Common myeloid progenitor, CD34-positive (primary cell): Measurements from ENCODE around the gene OSBP2.

Source experiments
- CTCF ChIA-PET: fragments of 350-600 bp; sonication (Branson Sonifier 250); formaldehyde crosslinking; loops from one replicate; lab custom pipeline; 2021; ENCODE audit warnings: antibody characterized with exemption; lab: Charles Lee
- POLR2A ChIA-PET: fragments of 350-600 bp; sonication (Branson Sonifier 250); formaldehyde crosslinking; loops from one replicate; lab custom pipeline; 2021; ENCODE audit warnings: antibody characterized with exemption; lab: Charles Lee
- DNase-seq, 3 donors: peaks; one replicate each; pipeline versions ENCODE4 v3.0.0 to v3.0.0-alpha.2; 2013
- H3K27ac ChIP-seq, 2 experiments: 1 replicate in 1 of 2; 2 replicates in 1 of 2; pipeline ENCODE4 v1.7.0; 2013; ENCODE audit warnings: inconsistent platforms in 2 of 2, low read length in 2 of 2, mild to moderate bottlenecking in 2 of 2, low read depth in 1 of 2, moderate library complexity in 1 of 2; ENCODE audit not compliant: severe bottlenecking in 2 of 2, insufficient read depth in 1 of 2, poor library complexity in 1 of 2
- H3K27me3 ChIP-seq, 5 experiments: replicated peaks in 2 of 5; 1 replicate in 3 of 5; 2 replicates in 2 of 5; pipeline versions ENCODE4 v1.6.1 to v1.7.0; 2013; ENCODE audit warnings: low read length in 4 of 5, mild to moderate bottlenecking in 2 of 5, moderate library complexity in 2 of 5, inconsistent platforms in 1 of 5; ENCODE audit not compliant: insufficient read depth in 5 of 5, control insufficient read depth in 4 of 5
- H3K36me3 ChIP-seq, 4 experiments: 1 replicate in 2 of 4; 2 replicates in 2 of 4; pipeline versions ENCODE4 v1.6.1 to v1.7.0; 2013; ENCODE audit warnings: low read length in 3 of 4, control low read depth in 1 of 4, mild to moderate bottlenecking in 1 of 4; ENCODE audit not compliant: control insufficient read depth in 4 of 4, insufficient read depth in 4 of 4
- H3K4me1 ChIP-seq, 4 experiments: 1 replicate in 3 of 4; 2 replicates in 1 of 4; pipeline versions ENCODE4 v1.6.1 to v1.7.1; 2013; ENCODE audit warnings: low read length in 3 of 4, mild to moderate bottlenecking in 3 of 4, control low read depth in 1 of 4, inconsistent platforms in 1 of 4, moderate library complexity in 1 of 4; ENCODE audit not compliant: control insufficient read depth in 4 of 4, insufficient read depth in 4 of 4; ENCODE audit errors: control extremely low read depth in 1 of 4
- H3K4me3 ChIP-seq, 7 experiments: 1 replicate in 4 of 7; 2 replicates in 3 of 7; pipeline versions ENCODE4 v1.5.1 to v1.7.0; 2013; ENCODE audit warnings: mild to moderate bottlenecking in 7 of 7, low read length in 6 of 7, moderate library complexity in 6 of 7, inconsistent platforms in 2 of 7, low read depth in 2 of 7, control low read depth in 1 of 7; ENCODE audit not compliant: insufficient read depth in 4 of 7, control insufficient read depth in 1 of 7; ENCODE audit errors: extremely low read depth in 1 of 7
- H3K9me3 ChIP-seq, 5 experiments: 1 replicate in 4 of 5; 2 replicates in 1 of 5; pipeline versions ENCODE4 v1.6.1 to v1.7.1; 2013; ENCODE audit warnings: low read length in 4 of 5, mild to moderate bottlenecking in 2 of 5, inconsistent platforms in 1 of 5, low read depth in 1 of 5, moderate library complexity in 1 of 5; ENCODE audit not compliant: control insufficient read depth in 4 of 5, insufficient read depth in 2 of 5; ENCODE audit errors: control extremely low read depth in 1 of 5
- WGBS: methylation state at CpG from one replicate; pipeline ENCODE4 v1.1.5; 2013; ENCODE audit not compliant: insufficient coverage; 5-methylcytosine and 5-hydroxymethylcytosine counted together

Gene OSBP2

DNA sequence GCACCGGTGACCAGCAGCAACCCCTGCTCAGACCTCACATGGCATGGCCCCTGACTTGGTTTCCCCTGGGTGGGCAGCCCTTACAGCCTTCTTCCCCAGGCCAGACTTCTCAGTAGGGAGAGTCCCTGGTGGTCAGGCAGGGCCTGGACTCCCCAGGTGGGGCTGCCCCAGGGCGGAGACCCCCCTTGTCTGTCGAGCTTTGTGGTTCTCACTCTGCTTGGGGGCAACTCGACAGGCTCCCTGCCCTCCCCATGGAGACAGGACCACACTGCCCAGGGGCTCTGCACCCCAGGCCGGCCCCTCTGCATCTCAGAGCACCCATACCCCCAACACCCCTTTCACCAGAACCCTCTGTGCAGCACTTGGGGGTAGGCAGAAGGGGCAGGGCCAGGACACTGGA is 186.2 kb downstream of the OSBP2 start:
- Histone ChIP-seq H3K27ac (no peak overlapping the region), H3K9me3 (no peaks in the 10 kb centered on the region), H3K4me3 (no peak overlapping the region), H3K4me1 (peaks cover 0 to 4% (median 0%) of the 10 kb centered on the region in 4 experiments), H3K27me3 (no peaks in the 10 kb centered on the region), H3K36me3 (no peaks in the 10 kb centered on the region)
- 96% methylated on average over 2 of the region's 5 CpGs for WGBS
- no peak for DNase-seq
- ChIA-PET CTCF (interaction anchor here (1.6 kb wide), 1 partner anchor 21 kb away, joined by 4 read pairs; no protein-coding TSS in a partner anchor), POLR2A (no interaction called here)

DNA sequence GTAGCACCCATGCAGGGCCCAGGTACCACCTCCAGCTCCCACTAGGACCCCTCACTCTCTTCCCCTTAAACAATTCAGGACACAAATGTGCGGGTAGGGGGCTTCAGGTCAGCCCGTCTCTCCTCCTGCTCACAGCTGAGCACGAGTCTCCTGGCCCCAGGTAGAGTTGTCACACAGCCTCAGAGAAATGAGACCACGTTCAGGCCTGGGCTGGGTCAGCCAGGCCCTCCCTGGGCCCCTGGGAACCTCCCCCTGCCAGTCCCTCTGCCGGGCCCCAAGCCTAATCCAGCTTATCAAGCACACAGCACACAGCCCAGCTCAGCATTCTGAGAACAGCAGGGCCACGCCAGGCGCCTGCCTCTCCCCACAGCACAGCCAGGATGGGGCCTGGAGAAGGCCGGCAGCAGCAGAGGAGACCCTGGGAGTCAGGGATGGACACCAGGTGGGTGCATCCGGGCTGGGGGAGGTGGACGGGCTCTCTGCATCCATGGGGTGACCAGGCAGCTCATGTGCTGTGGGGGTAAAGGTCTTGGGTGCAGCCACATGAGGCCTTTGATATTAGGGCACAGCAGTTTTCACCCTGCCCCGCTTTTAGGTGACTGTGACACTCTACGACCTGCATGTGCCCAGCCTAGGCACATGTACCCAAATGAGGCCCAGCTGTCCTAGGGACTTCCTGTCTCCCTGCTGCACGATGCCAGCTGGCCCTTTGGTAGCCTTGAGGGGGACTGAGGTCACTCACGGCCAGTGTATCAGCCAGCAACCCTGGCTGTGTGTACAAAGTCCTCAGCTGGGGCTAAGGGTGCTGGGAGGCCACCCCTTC is 186.9 kb downstream of the OSBP2 start:
- CTCF ChIA-PET, result interaction anchor here (0.5 to 1.6 kb wide), 2 partner anchors 22 to 38 kb away, joined by 3 to 4 read pairs; no protein-coding TSS in a partner anchor
- Histone ChIP-seq H3K36me3 (no peaks in the 10 kb centered on the region), H3K27ac (peak overlapping the region in 1 of 2 experiments; percentile 54), H3K27me3 (no peaks in the 10 kb centered on the region), H3K4me1 (peaks cover 0 to 4% (median 0%) of the 10 kb centered on the region in 4 experiments), H3K9me3 (no peaks in the 10 kb centered on the region), H3K4me3 (peak overlapping the region in 1 of 7 experiments; percentile 2)
- 93% methylated on average over 11 of the region's 14 CpGs for WGBS
- DNase-seq, result peak in 1 of 3 donors; percentile 21
- POLR2A ChIA-PET, result no interaction called here

DNA sequence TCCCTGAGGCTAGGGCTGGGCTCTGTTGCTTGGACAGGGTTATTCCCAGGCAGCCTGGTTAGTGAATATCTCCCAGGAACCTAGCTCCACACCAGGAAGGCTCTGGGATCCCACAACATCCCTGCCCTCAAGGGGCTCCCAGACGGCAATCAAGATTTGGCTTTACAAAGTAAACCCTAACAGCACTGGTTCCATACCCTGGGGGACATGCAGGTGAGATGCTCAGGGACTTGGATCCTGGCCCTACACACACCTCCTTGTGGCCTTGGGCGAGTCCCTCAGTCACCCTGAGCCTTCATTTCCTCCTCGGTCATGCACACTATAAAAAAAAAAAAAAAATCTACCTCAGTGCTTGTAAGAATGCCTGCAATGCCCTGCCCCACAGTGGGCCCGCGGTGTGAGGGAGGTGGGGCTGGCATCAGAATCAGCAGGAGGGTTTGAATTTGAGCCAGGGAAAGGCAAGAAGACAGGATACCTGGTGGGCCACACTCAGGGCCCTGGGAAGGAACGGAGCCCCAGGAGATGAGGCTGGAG is 187.6 kb downstream of the OSBP2 start:
- WGBS, result 100% methylated on average over 5 of the region's 6 CpGs
- Histone ChIP-seq H3K27ac (peak overlapping the region in 1 of 2 experiments; percentile 54), H3K36me3 (no peaks in the 10 kb centered on the region), H3K4me3 (peak overlapping the region in 1 of 7 experiments; percentile 2), H3K9me3 (no peaks in the 10 kb centered on the region), H3K4me1 (peaks cover 0 to 4% (median 0%) of the 10 kb centered on the region in 4 experiments), H3K27me3 (no peaks in the 10 kb centered on the region)
- DNase-seq, result no peak
- ChIA-PET CTCF (interaction anchor here (1.6 kb wide), 1 partner anchor 22 kb away, joined by 4 read pairs; no protein-coding TSS in a partner anchor), POLR2A (no interaction called here)

DNA sequence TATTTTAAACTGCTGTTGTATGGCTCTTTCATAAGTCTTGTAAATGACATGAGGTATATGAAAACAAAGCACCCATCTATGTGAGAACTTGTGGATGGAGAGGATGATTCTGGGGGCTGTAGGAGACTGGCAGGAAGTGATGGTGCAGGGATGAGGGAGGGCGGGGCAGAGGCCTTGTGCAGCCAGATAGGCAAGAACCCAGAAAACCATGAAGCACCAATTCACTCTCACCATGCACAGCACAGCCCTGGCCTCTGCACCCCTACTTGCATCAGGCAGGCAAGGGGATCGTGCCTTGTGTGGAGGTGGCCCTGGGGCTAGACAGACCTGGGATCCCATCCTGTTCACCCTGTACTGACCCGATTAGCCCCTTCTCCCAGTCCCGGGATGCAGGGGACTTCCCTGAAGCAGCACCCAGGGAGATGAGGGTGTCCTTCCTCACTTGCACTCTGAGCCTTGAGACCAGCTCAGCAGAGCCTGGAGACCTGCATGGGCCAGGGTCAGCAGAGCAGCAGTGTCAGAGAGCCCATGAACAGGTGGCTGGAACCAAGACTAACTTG is 188.4 kb downstream of the OSBP2 start:
- Histone ChIP-seq H3K4me3 (no peak overlapping the region), H3K27ac (no peak overlapping the region), H3K4me1 (peaks cover 0 to 4% (median 0%) of the 10 kb centered on the region in 4 experiments), H3K9me3 (no peaks in the 10 kb centered on the region), H3K36me3 (no peaks in the 10 kb centered on the region), H3K27me3 (no peaks in the 10 kb centered on the region)
- DNase-seq, result peak in 1 of 3 donors; percentile 12
- ChIA-PET CTCF (no interaction called here), POLR2A (no interaction called here)
- 100% methylated on average over 1 of the region's 4 CpGs for WGBS

DNA sequence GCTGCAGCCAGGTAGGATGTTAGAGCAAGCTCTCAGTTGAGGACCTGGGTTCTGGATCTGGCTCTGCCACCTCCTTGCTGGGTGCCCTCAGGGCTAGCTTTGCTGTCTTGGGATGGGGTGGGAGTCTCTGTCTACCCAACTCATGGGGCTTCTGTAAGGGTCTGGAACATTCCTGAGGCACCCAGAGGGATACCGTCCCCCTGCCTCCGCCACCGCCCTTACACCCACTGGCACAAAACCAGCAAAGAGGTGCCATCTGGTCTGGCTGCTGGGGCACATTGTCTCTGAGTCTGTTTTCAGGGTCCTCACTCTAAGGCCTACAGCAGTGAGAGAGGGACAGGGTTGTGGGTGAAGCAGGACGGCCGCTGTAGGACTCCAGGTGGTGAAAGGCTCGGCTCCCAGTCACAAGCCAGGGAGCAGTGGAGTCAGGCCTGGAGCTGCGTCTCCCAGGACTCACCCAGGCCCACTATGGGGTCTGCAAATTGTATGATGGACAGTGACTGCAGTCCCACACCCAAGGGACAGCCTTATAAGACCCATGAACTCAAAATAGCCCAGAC is 189.0 kb downstream of the OSBP2 start:
- WGBS, result 98% methylated on average over 4 of the region's 7 CpGs
- Histone ChIP-seq H3K9me3 (no peaks in the 10 kb centered on the region), H3K4me3 (no peak overlapping the region), H3K27ac (no peak overlapping the region), H3K36me3 (no peaks in the 10 kb centered on the region), H3K27me3 (no peaks in the 10 kb centered on the region), H3K4me1 (peaks cover 0 to 4% (median 0%) of the 10 kb centered on the region in 4 experiments)
- CTCF ChIA-PET, result no interaction called here
- DNase-seq, result no peak
- POLR2A ChIA-PET, result no interaction called here

DNA sequence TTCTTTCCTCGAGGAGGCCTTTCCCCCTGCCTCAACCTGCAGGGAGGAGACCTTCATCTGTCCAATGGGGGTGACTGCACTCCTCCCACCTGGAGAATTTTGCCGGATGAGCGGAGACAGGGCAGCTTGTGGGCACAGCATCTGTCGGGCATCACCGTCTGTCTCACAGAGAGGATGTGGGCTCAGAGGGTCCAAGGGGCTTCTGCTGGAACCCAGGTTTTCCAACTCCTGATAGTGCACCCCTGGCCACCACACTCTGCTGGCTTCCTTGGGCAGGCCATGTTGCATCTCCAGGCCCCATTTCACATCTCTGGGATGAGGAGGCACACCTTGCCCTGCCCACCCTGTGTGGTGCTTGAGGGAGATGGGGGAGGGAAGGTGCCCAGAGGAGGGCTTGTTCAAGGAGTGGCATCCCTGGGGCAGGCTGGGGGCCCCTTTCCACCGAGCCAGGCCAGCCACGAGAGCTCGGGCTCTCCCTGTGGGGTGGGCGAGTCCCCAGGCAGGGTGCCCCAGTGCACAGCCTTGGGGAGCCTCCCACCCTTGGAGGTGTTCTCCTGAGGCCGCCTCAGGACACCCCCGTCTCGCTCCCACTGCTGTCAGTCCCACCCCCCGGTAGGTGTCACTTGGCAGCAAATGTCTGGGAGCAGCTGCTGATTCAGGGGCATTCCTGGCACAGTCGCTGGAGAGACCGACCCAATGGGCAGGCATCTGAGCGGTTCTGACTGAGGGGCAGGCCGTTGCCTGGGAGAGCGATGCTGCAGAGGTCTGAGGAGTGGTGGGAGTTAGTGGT is 189.7 kb downstream of the OSBP2 start:
- POLR2A ChIA-PET, result no interaction called here
- no peak for DNase-seq
- Histone ChIP-seq H3K27me3 (no peaks in the 10 kb centered on the region), H3K36me3 (peaks cover 0 to 6% (median 0%) of the 10 kb centered on the region in 4 experiments), H3K27ac (no peak overlapping the region), H3K4me3 (no peak overlapping the region), H3K9me3 (no peaks in the 10 kb centered on the region), H3K4me1 (peaks cover 0 to 4% (median 0%) of the 10 kb centered on the region in 4 experiments)
- CTCF ChIA-PET, result interaction anchor here (2.1 kb wide), 1 partner anchor 9 kb away, joined by 9 read pairs; no protein-coding TSS in a partner anchor
- over 99% methylated on average over 16 of the region's 18 CpGs for whole genome bisulfite sequencing
